K562 (cell line): ENCODE data around the gene RBFA. TPM values are rescaled to one million over a fixed set of nuclear protein-coding genes. Genes with fewer than 3 reads are reported as not detected.
A peak's percentile ranks its signal among the peaks of the same experiment; 100 is the strongest.

ENCODE experiments used
- BCL6 ChIP-seq: fragments of 250-450 bp; sonication (Bioruptor Pico); IDR thresholded peaks from 2 replicates; pipeline ENCODE4 v1.4.0; 2020
- CREBBP ChIP-seq: IDR thresholded peaks from one replicate; pipeline ENCODE4 v1.6.1; 2012; ENCODE audit warnings: low read depth, mild to moderate bottlenecking, control low read depth, inconsistent platforms, low read length
- HCFC1 ChIP-seq: IDR thresholded peaks from 2 replicates; pipeline ENCODE4 v1.6.1; 2012; ENCODE audit warnings: low read depth, low read length, improper control_type of control experiment
- MGA ChIP-seq: fragments of 450-650 bp; IDR thresholded peaks from 2 replicates; pipeline ENCODE4 v1.6.1; 2016; ENCODE audit warnings: mild to moderate bottlenecking, moderate library complexity
- POLR2A ChIP-seq: fragments of 450-650 bp; conservative IDR thresholded peaks from 2 replicates; pipeline ENCODE4 v1.6.1; 2016
- SFPQ ChIP-seq: fragments of 200-400 bp; formaldehyde crosslinking; IDR thresholded peaks from 2 replicates; pipeline ENCODE4 v1.6.1; 2017; ENCODE audit warnings: mild to moderate bottlenecking, low read depth, low read length, moderate library complexity
- ZBED1 ChIP-seq: IDR thresholded peaks from 2 replicates; pipeline ENCODE4 v1.6.1; 2014
- ZMIZ1 ChIP-seq, 2 experiments: fragments of 150-350 bp in 1 of 2; IDR thresholded peaks; 2 replicates each; pipeline ENCODE4 v1.6.1; 2012 to 2016; ENCODE audit warnings: low read depth in 2 of 2, low read length in 2 of 2, mild to moderate bottlenecking in 1 of 2, moderate library complexity in 1 of 2
- ZNF253 ChIP-seq: fragments of 250-450 bp; sonication (Bioruptor Pico); conservative IDR thresholded peaks from 2 replicates; pipeline ENCODE4 v1.6.1; 2021; ENCODE audit warnings: mild to moderate bottlenecking
- ZNF551 ChIP-seq: fragments of 250-450 bp; sonication (Bioruptor Pico); IDR thresholded peaks from 2 replicates; pipeline ENCODE4 v1.5.0; 2021; ENCODE audit warnings: mild to moderate bottlenecking, moderate library complexity
- polyA plus RNA-seq, 8 experiments: library from polyadenylated mRNA; depleted of rRNA in 4 of 8; stranded (reverse) in 5 of 8; unstranded in 3 of 8; fragments of >200 nt; fragmentation: Nextera tagmentation in 2 of 8; fragmentation: Illumina TruSeq in 1 of 8; extraction: Ambion mirVana in 2 of 8; extraction: Trizol in 1 of 8; gene quantifications; 2 replicates each; pipeline versions ENCODE4 v1.2.1 to v1.2.3, GENCODE V29; 2011 to 2014; ENCODE audit warnings: inconsistent platforms in 1 of 8, missing spikeins in 1 of 8
- total RNA-seq, 7 experiments: library from RNA; depleted of rRNA in 6 of 7; stranded (reverse); fragments of >200 nt in 6 of 7; fragmentation: Illumina TruSeq in 2 of 7; extraction: Trizol in 2 of 7; gene quantifications; 2 replicates each; pipeline versions ENCODE4 v1.2.1 to v1.2.3, GENCODE V29; 2011 to 2021; ENCODE audit warnings: low replicate concordance in 1 of 7

Gene RBFA
- total and polyA plus RNA-seq, 9 of the 15 experiments (the other 6 are each of a cell fraction or from before 2014, with no cell fraction given) = 3.4 to 41.9 (median 25.8) TPM

DNA sequence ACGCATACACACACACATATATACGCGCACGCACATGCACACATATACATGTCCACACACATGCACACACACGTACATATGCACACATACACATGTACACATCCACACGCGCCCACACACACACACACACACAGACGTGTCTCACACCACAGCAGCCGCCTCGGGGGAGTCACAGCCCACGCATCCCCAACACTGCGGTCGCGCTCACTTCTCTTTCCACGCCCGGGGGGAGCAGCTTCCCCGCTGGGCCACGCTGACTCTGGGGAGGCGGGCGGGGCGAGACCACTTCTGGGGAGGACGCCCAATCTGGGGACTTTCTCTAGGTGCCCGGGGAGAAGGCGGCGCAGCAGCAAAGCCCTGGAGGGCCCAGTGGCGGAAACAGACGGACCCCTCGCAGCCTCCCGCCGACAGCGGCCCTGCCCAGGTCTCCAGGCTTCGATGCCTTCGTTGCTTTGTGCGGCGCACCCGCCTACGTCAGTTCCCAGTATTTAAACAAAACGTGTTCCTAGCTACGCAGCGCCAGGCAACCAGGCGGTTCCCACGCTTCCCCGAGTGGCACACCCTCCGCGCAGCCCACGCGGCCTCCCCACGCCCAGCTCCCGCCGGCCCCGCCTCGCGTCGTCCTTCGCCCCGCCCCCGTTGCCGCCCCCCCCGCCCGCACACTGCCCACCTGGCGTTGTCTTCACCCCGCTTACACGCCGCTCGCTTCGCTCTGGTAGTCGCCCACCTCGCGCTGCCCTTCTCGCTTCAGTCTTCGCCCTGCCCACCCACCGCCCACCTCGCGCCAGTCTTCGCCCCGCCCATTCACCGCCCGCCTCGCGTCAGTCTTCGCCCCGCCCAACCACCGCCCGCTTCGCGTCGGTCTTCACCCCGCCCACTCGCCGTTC is 810 bp upstream of the RBFA start (continued):
- TF ChIP-seq ZNF253 (CRISPR knock-in tag) (no peak), HCFC1 (no peak), ZNF551 (CRISPR knock-in tag) (no peak), ZMIZ1 (IDR thresholded peaks at IDR 0.05; ENCODE audit: low read depth in 2 of 2, low read length in 2 of 2) (no peak), BCL6 (CRISPR knock-in tag) (no peak), CREBBP (no peak), MGA (peak; percentile 62), ZBED1 (no peak), SFPQ (no peak), POLR2A (peak; percentile 52; the same call in 1 of the 2 replicates)
